ENCODE results near the gene TMEM196.

Gene TMEM196

DNA sequence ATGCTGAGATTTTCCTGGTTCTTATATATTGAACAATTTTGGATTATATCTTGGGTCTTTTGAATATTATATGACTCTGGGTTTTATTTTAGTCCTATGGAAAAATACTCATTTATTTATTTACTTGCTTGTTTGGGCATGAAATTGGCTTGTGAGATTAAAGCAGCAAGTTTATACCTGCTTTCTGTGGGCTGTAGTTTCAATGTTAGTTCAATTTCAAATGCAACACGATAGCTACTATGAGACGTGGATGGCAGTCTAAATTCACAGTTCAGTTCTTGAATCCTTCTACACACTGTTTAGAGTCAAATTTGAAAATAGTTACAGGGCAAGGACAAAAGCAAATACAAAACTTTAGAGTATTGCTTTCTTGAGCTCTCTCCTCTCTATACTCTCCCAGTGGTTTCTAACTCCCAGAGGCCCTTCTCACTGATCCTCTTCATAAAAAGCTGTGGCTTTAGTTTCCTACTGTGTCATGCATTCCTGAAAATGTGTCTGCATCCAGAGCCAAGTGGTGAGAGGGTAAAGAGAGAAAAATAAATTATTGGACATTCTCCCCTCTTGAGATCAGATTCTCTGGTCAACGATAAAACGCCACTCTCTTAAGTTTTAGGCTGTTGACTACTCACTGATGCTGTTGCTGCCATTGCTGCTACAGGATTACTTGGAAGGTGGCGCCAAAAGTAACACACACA is 99.0 kb downstream of the TMEM196 start:
- Histone ChIP-seq H3K36me3 (ENCODE audit: control insufficient read depth, insufficient read depth, low read length) (no peaks in the 10 kb centered on the region), H2BK5ac (ENCODE audit: low read length) (no peak overlapping the region), H3K56ac (ENCODE audit: low read length) (no peak overlapping the region), H3K18ac (ENCODE audit: low read length) (no peak overlapping the region), H4K5ac (ENCODE audit: low read length) (no peak overlapping the region), H4K8ac (ENCODE audit: low read depth, low read length) (no peak overlapping the region), H3K79me1 (ENCODE audit: low read length) (no peaks in the 10 kb centered on the region), H3K4ac (ENCODE audit: low read depth, low read length) (no peak overlapping the region), H3K27ac (ENCODE audit: low read depth, low read length) (no peak overlapping the region), H3K4me2 (ENCODE audit: low read length) (no peak overlapping the region), H2AK5ac (ENCODE audit: low read length) (no peak overlapping the region), H3K4me1 (ENCODE audit: control insufficient read depth, low read depth, low read length) (no peaks in the 10 kb centered on the region), H2BK120ac (ENCODE audit: low read depth, low read length) (no peak overlapping the region), H3K4me3 (ENCODE audit: low read length) (no peak overlapping the region), H3K27me3 (ENCODE audit: insufficient read depth, low read length, poor library complexity) (no peaks in the 10 kb centered on the region), H3K23ac (ENCODE audit: low read length) (no peak overlapping the region), H3K9ac (ENCODE audit: low read length) (no peak overlapping the region), H2BK15ac (replicated peaks; ENCODE audit: low read depth) (no peak overlapping the region), H3K79me2 (ENCODE audit: control insufficient read depth, insufficient read depth, low read length) (no peaks in the 10 kb centered on the region)
- no CpG with 5 or more reads among the region's 5 CpGs for WGBS (ENCODE audit: extremely low coverage, insufficient coverage, low lambda C conversion rate)
- peak; percentile 2 for DNase-seq

DNA sequence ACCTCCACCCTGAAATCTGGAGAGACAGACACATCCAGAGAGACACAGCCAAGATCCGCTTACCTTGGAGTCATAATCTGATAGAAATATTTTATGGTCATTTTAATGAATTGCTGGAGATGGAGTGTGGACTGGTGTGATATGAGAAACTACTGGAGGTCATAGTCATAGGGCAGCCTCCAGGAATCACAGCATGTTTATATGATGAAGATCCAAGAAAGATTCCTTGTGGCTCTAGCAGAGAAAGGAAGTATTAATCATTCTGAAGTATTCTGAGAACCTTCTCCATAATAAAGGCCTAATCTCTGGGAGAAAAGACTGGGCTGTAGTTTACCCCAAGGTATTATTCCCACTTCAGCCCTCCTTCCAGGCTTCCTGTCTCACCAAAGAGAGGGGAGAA is 102.6 kb downstream of the TMEM196 start:
- no peaks in the 10 kb centered on the region for H3K36me3 ChIP-seq (ENCODE audit: control insufficient read depth, insufficient read depth, low read length)
- no peak overlapping the region for H3K23ac ChIP-seq (ENCODE audit: low read length)
- H3K79me1 ChIP-seq (ENCODE audit: low read length), result no peaks in the 10 kb centered on the region
- H3K27ac ChIP-seq (ENCODE audit: low read depth, low read length), result no peak overlapping the region
- H3K4ac ChIP-seq (ENCODE audit: low read depth, low read length), result no peak overlapping the region
- no peaks in the 10 kb centered on the region for H3K4me1 ChIP-seq (ENCODE audit: control insufficient read depth, low read depth, low read length)
- H2BK15ac ChIP-seq (replicated peaks; ENCODE audit: low read depth), result no peak overlapping the region
- H3K18ac ChIP-seq (ENCODE audit: low read length), result no peak overlapping the region
- H3K9ac ChIP-seq (ENCODE audit: low read length), result no peak overlapping the region
- H4K5ac ChIP-seq (ENCODE audit: low read length), result no peak overlapping the region
- H2AK5ac ChIP-seq (ENCODE audit: low read length), result no peak overlapping the region
- no peak overlapping the region for H2BK5ac ChIP-seq (ENCODE audit: low read length)
- no peak overlapping the region for H3K56ac ChIP-seq (ENCODE audit: low read length)
- no peak overlapping the region for H3K4me3 ChIP-seq (ENCODE audit: low read length)
- no peak overlapping the region for H3K4me2 ChIP-seq (ENCODE audit: low read length)
- H3K79me2 ChIP-seq (ENCODE audit: control insufficient read depth, insufficient read depth, low read length), result no peaks in the 10 kb centered on the region
- no peaks in the 10 kb centered on the region for H3K27me3 ChIP-seq (ENCODE audit: insufficient read depth, low read length, poor library complexity)
- H2BK120ac ChIP-seq (ENCODE audit: low read depth, low read length), result no peak overlapping the region
- no peak overlapping the region for H4K8ac ChIP-seq (ENCODE audit: low read depth, low read length)
- no peak for DNase-seq
- WGBS (ENCODE audit: extremely low coverage, insufficient coverage, low lambda C conversion rate), result no CpG with 5 or more reads among the region's 1 CpG

Small RNA genes lying within 50 kb of the gene (small RNA-seq; reads per million reads assigned to genes)
- 0.54 reads per million for gene MIR3146 (ENCODE audit: insufficient read depth)
